ENCODE data around the gene TMEM134. TPM values are rescaled to one million over a fixed set of nuclear protein-coding genes. Genes with fewer than 3 reads are reported as not detected.
A peak's percentile ranks its signal among the peaks of the same experiment; 100 is the strongest.

TMEM134 gene
- total RNA-seq, 4 donors from 2014 or later = 131 to 376 (median 207) TPM

- H3K4me1 ChIP-seq = no peaks in the 10 kb centered on the region
- no peaks in the 10 kb centered on the region for H3K36me3 ChIP-seq
- DNase-seq (ENCODE audit: low spot score in 2 of 2) = peak; percentile 54 to 59
- H3K27me3 ChIP-seq = no peaks in the 10 kb centered on the region
- no peak overlapping the region for H3K27ac ChIP-seq
- no peaks in the 10 kb centered on the region for H3K9me3 ChIP-seq
- no peak overlapping the region for H3K4me3 ChIP-seq
- TF ChIP-seq POLR2A (IDR thresholded peaks at IDR 0.05) = no peak
- no peak for TF ChIP-seq EP300 (IDR thresholded peaks at IDR 0.05)
- TF ChIP-seq CTCF (IDR thresholded peaks at IDR 0.05) = no peak
- no peak for TF ChIP-seq POLR2AphosphoS5 (IDR thresholded peaks at IDR 0.05)
- 93% methylated on average over 19 of the region's 25 CpGs for WGBS
Measured at GRCh38 chr11:67450796-67451657, 18.0 kb downstream of the TMEM134 start.

- Histone ChIP-seq H3K36me3 (no peaks in the 10 kb centered on the region), H3K4me1 (peaks cover 5% of the 10 kb centered on the region), H3K4me3 (no peak overlapping the region), H3K9me3 (no peaks in the 10 kb centered on the region), H3K27me3 (no peaks in the 10 kb centered on the region), H3K27ac (no peak overlapping the region)
- 81% methylated on average over 9 of the region's 9 CpGs for WGBS
- DNase-seq (ENCODE audit: low spot score in 2 of 2) = peak in 1 of 2 donors; percentile 58
- TF ChIP-seq EP300 (IDR thresholded peaks at IDR 0.05) (no peak), POLR2AphosphoS5 (IDR thresholded peaks at IDR 0.05) (no peak), CTCF (IDR thresholded peaks at IDR 0.05) (no peak), POLR2A (IDR thresholded peaks at IDR 0.05) (no peak)
Measured at GRCh38 chr11:67449116-67449844, 19.8 kb downstream of the TMEM134 start.

GRCh38 chr11:67448220-67448609, 20.8 kb downstream of the TMEM134 start:
- WGBS = 94% methylated on average over 7 of the region's 7 CpGs
- H3K27ac ChIP-seq = no peak overlapping the region
- no peak for TF ChIP-seq POLR2A (IDR thresholded peaks at IDR 0.05)
- TF ChIP-seq POLR2AphosphoS5 (IDR thresholded peaks at IDR 0.05) = no peak
- no peak for TF ChIP-seq CTCF (IDR thresholded peaks at IDR 0.05)
- no peak for TF ChIP-seq EP300 (IDR thresholded peaks at IDR 0.05)

GRCh38 chr11:67445515-67445914, 23.5 kb downstream of the TMEM134 start:
- no peak for TF ChIP-seq EP300 (IDR thresholded peaks at IDR 0.05)
- no peak for TF ChIP-seq POLR2A (IDR thresholded peaks at IDR 0.05)
- no peak for TF ChIP-seq POLR2AphosphoS5 (IDR thresholded peaks at IDR 0.05)
- TF ChIP-seq CTCF (IDR thresholded peaks at IDR 0.05) = no peak
- H3K27ac ChIP-seq = no peak overlapping the region
- no peak for DNase-seq (ENCODE audit: low spot score in 2 of 2)
- H3K4me1 ChIP-seq = peaks cover 34% of the 10 kb centered on the region
- no peak overlapping the region for H3K4me3 ChIP-seq
- H3K9me3 ChIP-seq = no peaks in the 10 kb centered on the region
- peaks cover 15% of the 10 kb centered on the region for H3K36me3 ChIP-seq
- 94% methylated on average over 5 of the region's 5 CpGs for WGBS
- no peaks in the 10 kb centered on the region for H3K27me3 ChIP-seq

More at GRCh38 chr11:67448220-67448609, 20.8 kb downstream of the TMEM134 start:
- no peaks in the 10 kb centered on the region for H3K27me3 ChIP-seq
- no peak overlapping the region for H3K4me3 ChIP-seq
- no peaks in the 10 kb centered on the region for H3K9me3 ChIP-seq
- H3K4me1 ChIP-seq = peaks cover 8% of the 10 kb centered on the region
- DNase-seq (ENCODE audit: low spot score in 2 of 2) = no peak
- no peaks in the 10 kb centered on the region for H3K36me3 ChIP-seq

All from suprapubic skin (tissue), 4 donors.